ENCODE results near the gene TRIOBP.

TRIOBP gene

GRCh38 chr22:37748659-37749058 is 51.8 kb downstream of the TRIOBP start:
- in situ Hi-C loops (cut with MboI; ENCODE audit: low sequenced_read_pairs) = no loop called here

DNA sequence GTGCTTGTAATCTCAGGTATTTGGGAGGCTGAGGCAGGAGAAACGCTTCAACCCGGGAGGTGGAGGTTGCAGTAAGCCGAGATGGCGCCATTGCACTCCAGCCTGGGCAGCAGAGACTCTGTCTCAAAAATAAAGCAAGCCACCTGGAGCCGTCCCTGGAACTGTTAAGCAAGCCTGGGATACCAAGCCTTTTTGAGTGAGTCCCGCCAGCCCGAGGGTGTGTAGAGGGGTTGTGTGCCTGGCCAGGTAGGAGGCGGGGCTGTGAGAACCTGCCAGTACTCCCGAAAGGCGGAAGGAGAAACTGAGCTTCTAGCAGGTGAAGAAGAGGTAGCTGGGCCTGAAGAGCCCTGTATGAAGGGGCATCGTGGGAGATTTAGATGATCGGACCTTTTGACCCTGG is 52.4 kb downstream of the TRIOBP start:
- in situ Hi-C loops (cut with MboI; ENCODE audit: low sequenced_read_pairs) = no loop called here

GRCh38 chr22:37749831-37750595 is 53.2 kb downstream of the TRIOBP start:
- in situ Hi-C loops (cut with MboI; ENCODE audit: low sequenced_read_pairs) = no loop called here

DNA sequence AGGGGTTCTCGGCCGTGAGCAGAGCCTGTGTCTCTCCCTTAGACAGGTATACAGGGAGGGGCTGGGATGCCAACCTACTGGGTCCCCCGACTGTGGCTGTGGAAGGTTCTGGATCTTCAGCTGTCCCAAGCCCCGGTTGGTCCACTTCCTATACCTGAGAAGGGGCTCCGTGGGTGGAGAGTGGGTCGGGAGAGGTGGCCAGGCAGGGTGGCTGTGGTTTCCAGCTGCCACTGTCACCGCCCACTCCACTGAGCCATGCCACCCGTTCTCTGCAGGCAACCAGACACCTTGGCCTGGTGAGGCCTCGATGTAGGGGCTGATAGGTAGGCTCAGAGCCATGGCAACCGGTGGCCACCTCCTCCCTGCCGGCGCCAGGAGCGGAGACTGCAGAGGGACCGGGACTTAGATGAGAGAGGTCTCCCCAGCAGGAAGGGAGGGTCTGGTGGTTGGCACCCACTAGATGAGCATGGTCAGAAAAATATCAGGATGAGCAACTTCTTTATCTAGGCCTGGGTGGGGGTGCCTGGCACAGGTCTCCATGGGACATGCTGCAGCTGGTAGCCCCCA is 53.8 kb downstream of the TRIOBP start:
- in situ Hi-C loops (cut with MboI; ENCODE audit: low sequenced_read_pairs) = no loop called here

- in situ Hi-C loops (cut with MboI; ENCODE audit: low sequenced_read_pairs) = no loop called here
These were observed 54.8 kb downstream of the TRIOBP start for GRCh38 chr22:37751449-37752188.

DNA sequence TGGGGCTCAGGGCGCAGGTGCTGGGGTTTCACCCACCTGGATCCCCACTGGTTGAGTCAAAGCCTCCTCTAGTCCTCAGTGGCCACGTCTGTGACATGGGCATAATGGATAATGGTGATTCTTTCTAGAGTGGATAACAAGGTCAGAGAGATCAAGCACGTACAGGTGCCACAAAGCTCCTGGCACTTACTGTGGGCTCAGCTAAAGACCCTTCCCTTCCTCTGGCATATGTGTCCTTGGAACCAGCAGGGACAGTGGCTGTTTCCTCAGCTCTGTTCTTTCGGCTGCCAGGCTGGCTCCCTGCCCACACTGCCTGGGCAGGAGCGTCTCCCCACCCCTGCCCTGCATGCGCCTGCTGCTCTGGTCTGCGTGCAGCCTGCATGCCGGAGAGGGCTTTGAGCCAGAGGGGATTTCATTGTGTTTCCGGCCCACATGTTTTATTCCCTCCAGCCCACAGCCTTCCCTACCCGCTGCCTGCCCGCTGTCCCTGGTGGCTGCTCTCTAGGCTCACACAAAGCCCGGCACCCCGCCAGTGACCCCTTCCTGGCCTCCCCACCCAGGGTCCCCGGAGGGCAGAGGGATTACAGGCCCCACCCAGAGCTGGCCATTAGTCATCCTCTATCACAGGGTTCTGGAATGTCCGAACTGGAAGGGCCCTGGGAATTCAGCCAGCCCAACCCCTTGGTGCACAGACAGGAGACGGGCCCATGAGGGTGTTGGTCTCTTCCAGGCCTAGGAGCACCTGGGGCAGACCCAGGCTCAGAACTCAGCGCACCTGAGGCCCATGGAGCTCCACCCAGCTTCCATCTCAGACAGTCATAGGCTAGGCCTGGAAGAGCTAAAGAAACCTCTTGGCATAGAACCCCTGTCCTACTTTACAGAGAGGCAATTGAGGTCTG is 55.6 kb downstream of the TRIOBP start:
- in situ Hi-C loops (cut with MboI; ENCODE audit: low sequenced_read_pairs) = no loop called here

DNA sequence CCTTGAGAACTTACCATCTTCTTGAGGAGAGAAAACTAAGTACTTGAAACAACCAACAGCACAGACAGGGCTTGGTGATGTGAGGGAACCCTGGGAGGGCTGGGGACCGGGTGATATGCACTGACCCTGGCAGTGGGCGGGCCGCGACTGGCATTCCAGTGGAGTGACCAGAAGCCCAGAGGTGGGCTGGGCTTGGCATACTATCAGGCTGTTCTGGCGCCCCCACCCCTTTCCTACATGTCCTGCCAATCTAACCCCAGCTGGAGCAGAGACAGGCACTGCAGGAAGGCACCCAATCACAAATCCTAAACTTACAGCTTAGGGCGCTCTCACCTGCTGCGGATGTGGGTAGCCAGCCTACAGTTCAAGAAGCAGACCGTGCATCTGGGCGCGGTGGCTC is 56.9 kb downstream of the TRIOBP start:
- in situ Hi-C loops (cut with MboI; ENCODE audit: low sequenced_read_pairs) = no loop called here

GRCh38 chr22:37757663-37758062 is 60.8 kb downstream of the TRIOBP start:
- in situ Hi-C loops (cut with MboI; ENCODE audit: low sequenced_read_pairs) = no loop called here

- in situ Hi-C loops (cut with MboI; ENCODE audit: low sequenced_read_pairs) = no loop called here
These were observed 61.8 kb downstream of the TRIOBP start for GRCh38 chr22:37758694-37759093.

DNA sequence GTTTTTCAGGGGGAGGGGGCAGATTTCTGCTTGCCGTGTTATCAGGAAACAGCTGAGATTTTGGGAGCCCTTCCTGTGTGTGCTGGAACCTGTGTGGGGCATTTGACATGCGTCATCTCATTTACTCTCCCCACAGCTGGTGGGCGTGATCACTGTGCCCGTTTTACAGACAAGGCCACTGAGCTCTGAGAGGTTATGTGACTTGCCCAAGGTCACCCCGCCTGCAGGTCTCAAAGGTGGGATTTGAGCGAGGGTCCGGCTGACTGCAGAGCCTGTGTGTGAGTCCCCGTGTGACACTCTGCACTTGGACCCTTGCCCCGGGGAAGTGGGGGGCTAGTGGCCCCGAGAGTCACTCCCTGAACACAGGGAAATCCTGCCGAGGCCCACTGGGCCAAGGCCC is 62.4 kb downstream of the TRIOBP start:
- in situ Hi-C loops (cut with MboI; ENCODE audit: low sequenced_read_pairs) = no loop called here

DNA sequence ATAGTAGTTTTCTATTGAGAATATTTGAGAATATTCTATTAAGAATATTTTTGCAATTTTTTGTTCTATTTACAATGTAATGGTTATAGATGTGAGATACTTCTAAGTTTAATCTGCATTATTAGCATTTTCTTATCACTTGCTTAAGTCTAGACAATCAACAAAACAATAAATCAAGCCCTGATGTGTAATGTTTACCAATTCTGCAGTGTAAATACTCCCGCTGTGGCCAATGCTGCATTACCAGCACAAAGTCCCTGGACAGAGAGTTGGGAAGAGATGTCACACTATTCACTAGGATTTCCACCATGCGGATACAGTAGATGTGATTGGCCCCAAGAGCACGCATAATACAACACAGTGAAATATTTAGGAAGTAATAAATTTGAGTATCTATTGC is 63.3 kb downstream of the TRIOBP start:
- in situ Hi-C loops (cut with MboI; ENCODE audit: low sequenced_read_pairs) = no loop called here

- in situ Hi-C loops (cut with MboI; ENCODE audit: low sequenced_read_pairs) = no loop called here
These were observed 65.6 kb downstream of the TRIOBP start for GRCh38 chr22:37762389-37762836.

- in situ Hi-C loops (cut with MboI; ENCODE audit: low sequenced_read_pairs) = no loop called here
These were observed 66.2 kb downstream of the TRIOBP start for GRCh38 chr22:37763012-37763411.

DNA sequence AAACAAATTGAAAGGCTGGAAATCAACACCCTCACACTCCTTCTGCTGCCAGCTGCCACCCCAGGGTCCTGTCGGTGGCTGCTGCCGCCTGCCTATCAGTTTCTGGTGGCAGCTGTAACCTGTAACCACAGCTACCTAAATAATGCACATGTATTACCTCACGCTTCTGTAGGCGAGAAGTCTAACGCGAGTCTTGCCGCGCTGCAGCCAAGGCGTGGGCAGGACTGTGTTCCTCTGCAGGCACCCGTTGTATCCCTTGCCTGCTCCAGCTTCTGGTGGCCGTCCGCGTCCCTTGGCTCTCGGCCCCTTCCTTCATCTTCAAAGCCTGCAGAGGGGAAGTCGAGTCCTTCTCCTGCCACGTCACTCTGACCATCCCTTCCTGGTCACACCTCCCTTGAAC is 66.8 kb downstream of the TRIOBP start:
- in situ Hi-C loops (cut with MboI; ENCODE audit: low sequenced_read_pairs) = no loop called here

DNA sequence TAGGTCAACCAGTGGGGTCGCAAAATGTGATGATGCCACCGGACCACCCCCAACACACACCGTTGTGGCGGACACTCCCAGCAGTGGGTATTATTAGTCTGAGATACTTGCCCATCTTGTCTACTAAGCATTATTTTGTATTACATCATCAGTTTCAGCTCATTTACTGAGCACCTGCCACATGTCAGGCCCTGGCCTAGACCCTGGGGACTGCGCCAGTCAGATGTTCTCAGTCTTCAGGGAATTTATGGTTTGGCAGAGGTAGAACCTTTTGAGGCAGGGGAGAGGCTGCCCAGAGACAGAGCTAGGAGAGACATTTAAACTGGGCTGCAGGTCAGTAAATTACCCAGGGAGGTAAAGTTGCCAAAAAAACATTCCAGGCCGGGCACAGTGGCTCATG is 67.8 kb downstream of the TRIOBP start:
- in situ Hi-C loops (cut with MboI; ENCODE audit: low sequenced_read_pairs) = no loop called here

DNA sequence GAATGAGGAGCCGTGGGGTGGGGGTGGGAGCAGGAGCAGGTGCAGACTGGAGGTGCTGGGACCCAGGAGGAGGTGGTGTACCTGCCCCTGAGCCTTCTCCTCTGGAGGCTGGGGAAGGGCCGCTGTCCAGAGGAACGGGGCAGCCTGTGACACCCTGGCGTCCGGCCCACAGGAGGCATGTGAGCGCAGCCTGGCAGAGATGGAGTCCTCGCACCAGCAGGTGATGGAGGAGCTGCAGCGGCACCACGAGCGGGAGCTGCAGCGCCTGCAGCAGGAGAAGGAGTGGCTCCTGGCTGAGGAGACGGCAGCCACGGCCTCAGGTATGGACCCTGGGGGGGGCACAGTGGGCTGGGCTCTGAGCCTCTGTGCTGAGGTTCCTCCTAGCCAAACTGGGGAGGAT is 68.7 kb downstream of the TRIOBP start:
- in situ Hi-C loops (cut with MboI; ENCODE audit: low sequenced_read_pairs) = no loop called here

- in situ Hi-C loops (cut with MboI; ENCODE audit: low sequenced_read_pairs) = no loop called here
These were observed 69.2 kb downstream of the TRIOBP start for GRCh38 chr22:37765953-37766576.

GRCh38 chr22:37768273-37768672 is 71.4 kb downstream of the TRIOBP start:
- in situ Hi-C loops (cut with MboI; ENCODE audit: low sequenced_read_pairs) = no loop called here

GRCh38 chr22:37769056-37769455 is 72.2 kb downstream of the TRIOBP start:
- in situ Hi-C loops (cut with MboI; ENCODE audit: low sequenced_read_pairs) = no loop called here

GRCh38 chr22:37771081-37771480 is 74.2 kb downstream of the TRIOBP start:
- in situ Hi-C loops (cut with MboI; ENCODE audit: low sequenced_read_pairs) = no loop called here

Measured in hTERT RPE-1 (cell line).